ENCODE data around the gene PLCB4.
A peak's percentile ranks its signal among the peaks of the same experiment; 100 is the strongest.

Gene PLCB4

DNA sequence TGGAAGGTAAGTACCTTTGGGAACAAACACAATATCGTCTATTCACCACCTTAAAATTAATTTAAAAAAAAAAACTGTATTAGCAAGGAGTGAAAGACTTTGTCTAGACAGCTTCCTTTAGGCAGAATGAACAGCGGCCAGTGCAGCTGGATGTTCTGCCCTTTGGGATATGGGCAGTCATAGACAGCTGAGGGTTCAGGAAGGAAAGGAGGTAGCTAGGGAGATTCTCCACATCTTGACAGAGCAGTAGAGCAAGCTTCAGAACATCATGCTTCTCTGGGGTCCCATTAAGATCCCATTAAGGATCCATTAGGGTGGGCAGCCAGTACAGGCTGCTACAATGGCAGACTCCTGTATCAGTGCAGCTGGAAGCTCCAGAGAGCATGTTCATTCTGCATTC lies 46.5 kb upstream of the PLCB4 start:
- no peak for DNase-seq
- Histone ChIP-seq H2BK5ac (ENCODE audit: low read depth, low read length, poor library complexity, severe bottlenecking) (no peak overlapping the region), H3K23ac (ENCODE audit: low read length in 2 of 2) (no peak overlapping the region), H2BK120ac (ENCODE audit: low read depth, low read length) (no peak overlapping the region), H3K9me3 (ENCODE audit: control insufficient read depth, low read length) (no peaks in the 10 kb centered on the region), H3K4me3 (ENCODE audit: insufficient read depth in 1 of 2, low read depth in 1 of 2, low read length in 2 of 2) (no peak overlapping the region), H3K27ac (ENCODE audit: low read length, poor library complexity, severe bottlenecking) (no peak overlapping the region), H3K27me3 (ENCODE audit: control insufficient read depth in 1 of 2, insufficient read depth in 1 of 2, low read length in 2 of 2) (no peaks in the 10 kb centered on the region), H4K8ac (ENCODE audit: low read length) (no peak overlapping the region), H2BK15ac (ENCODE audit: low read depth, poor library complexity, severe bottlenecking) (no peak overlapping the region), H4K91ac (ENCODE audit: low read length) (no peak overlapping the region), H3K9ac (ENCODE audit: low read length) (no peak overlapping the region), H3K18ac (ENCODE audit: low read depth in 1 of 2, low read length in 2 of 2) (no peak overlapping the region), H2AFZ (ENCODE audit: low read depth, low read length) (no peak overlapping the region), H3K4me2 (ENCODE audit: low read length, poor library complexity, severe bottlenecking) (no peak overlapping the region), H3K14ac (ENCODE audit: low read length in 2 of 2) (no peak overlapping the region), H3K79me1 (replicated peaks; ENCODE audit: low read length, poor library complexity, severe bottlenecking) (no peaks in the 10 kb centered on the region), H3K4ac (ENCODE audit: low read depth in 1 of 2, low read length in 2 of 2) (no peak overlapping the region), H3K4me1 (ENCODE audit: control insufficient read depth, insufficient read depth, low read depth, low read length) (peaks cover 2% of the 10 kb centered on the region), H3K36me3 (ENCODE audit: control insufficient read depth in 1 of 2, insufficient read depth in 2 of 2, low read depth in 1 of 2, low read length in 2 of 2) (no peaks in the 10 kb centered on the region), H2BK12ac (ENCODE audit: low read length in 2 of 2) (no peak overlapping the region), H2AK5ac (ENCODE audit: low read length, severe bottlenecking) (no peak overlapping the region)
- 86% methylated on average over 1 of the region's 2 CpGs for WGBS

DNA sequence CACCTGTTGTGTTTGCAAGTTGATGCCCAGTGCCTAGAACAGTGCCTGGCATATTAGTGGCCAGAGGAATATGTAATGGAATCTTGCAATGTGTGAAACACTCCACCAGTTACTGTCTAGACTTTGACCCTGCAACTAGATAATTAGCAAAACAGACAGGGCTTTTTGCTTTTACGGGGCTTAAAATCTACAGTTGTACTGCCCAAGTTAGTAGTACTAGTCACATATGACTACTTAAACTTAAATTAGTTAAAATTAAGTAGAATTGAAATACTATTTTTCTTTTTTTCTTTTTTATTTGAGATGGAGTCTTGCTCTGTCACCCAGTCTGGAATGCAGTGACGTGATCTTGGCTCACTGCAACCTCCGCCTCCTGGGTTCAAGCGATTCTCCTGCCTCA lies 44.3 kb upstream of the PLCB4 start:
- Histone ChIP-seq H3K4me1 (ENCODE audit: control insufficient read depth, insufficient read depth, low read depth, low read length) (peaks cover 5% of the 10 kb centered on the region), H2BK120ac (ENCODE audit: low read depth, low read length) (no peak overlapping the region)

DNA sequence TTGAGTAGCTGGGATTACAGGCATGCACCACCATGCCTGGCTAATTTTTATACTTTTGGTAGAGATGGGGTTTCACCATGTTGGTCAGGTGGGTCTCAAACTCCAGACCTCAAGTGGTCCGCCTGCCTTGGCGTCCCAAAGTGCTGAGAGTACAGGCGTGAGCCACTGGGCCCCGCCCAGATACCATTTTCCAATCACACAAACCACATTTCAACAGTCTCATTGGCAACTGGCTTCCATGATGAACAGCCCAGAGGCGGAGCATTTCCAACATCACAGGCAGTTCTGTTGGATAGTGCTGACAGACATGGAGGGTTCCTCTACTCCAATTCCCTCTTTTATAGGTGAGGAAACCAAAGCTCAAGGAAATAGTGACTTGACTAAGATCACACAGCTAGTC lies 43.9 kb upstream of the PLCB4 start:
- no peak overlapping the region for H2BK120ac ChIP-seq (ENCODE audit: low read depth, low read length)
- no peak overlapping the region for H3K4ac ChIP-seq (ENCODE audit: low read depth in 1 of 2, low read length in 2 of 2)
- H3K4me3 ChIP-seq (ENCODE audit: insufficient read depth in 1 of 2, low read depth in 1 of 2, low read length in 2 of 2), result no peak overlapping the region
- H3K9ac ChIP-seq (ENCODE audit: low read length), result no peak overlapping the region
- WGBS, result 97% methylated on average over 4 of the region's 5 CpGs
- no peaks in the 10 kb centered on the region for H3K36me3 ChIP-seq (ENCODE audit: control insufficient read depth in 1 of 2, insufficient read depth in 2 of 2, low read depth in 1 of 2, low read length in 2 of 2)
- H3K18ac ChIP-seq (ENCODE audit: low read depth in 1 of 2, low read length in 2 of 2), result no peak overlapping the region
- peak overlapping the region; percentile 7 for H2AK5ac ChIP-seq (ENCODE audit: low read length, severe bottlenecking)
- no peak overlapping the region for H4K8ac ChIP-seq (ENCODE audit: low read length)
- H3K4me1 ChIP-seq (ENCODE audit: control insufficient read depth, insufficient read depth, low read depth, low read length), result peaks cover 5% of the 10 kb centered on the region
- H2AFZ ChIP-seq (ENCODE audit: low read depth, low read length), result no peak overlapping the region
- DNase-seq, result no peak
- H3K79me1 ChIP-seq (replicated peaks; ENCODE audit: low read length, poor library complexity, severe bottlenecking), result no peaks in the 10 kb centered on the region
- H3K27me3 ChIP-seq (ENCODE audit: control insufficient read depth in 1 of 2, insufficient read depth in 1 of 2, low read length in 2 of 2), result no peaks in the 10 kb centered on the region
- no peak overlapping the region for H4K91ac ChIP-seq (ENCODE audit: low read length)
- H3K27ac ChIP-seq (ENCODE audit: low read length, poor library complexity, severe bottlenecking), result no peak overlapping the region
- no peak overlapping the region for H3K23ac ChIP-seq (ENCODE audit: low read length in 2 of 2)
- H3K9me3 ChIP-seq (ENCODE audit: control insufficient read depth, low read length), result no peaks in the 10 kb centered on the region
- no peak overlapping the region for H2BK5ac ChIP-seq (ENCODE audit: low read depth, low read length, poor library complexity, severe bottlenecking)
- H3K4me2 ChIP-seq (ENCODE audit: low read length, poor library complexity, severe bottlenecking), result no peak overlapping the region
- H2BK15ac ChIP-seq (ENCODE audit: low read depth, poor library complexity, severe bottlenecking), result no peak overlapping the region
- no peak overlapping the region for H2BK12ac ChIP-seq (ENCODE audit: low read length in 2 of 2)
- H3K14ac ChIP-seq (ENCODE audit: low read length in 2 of 2), result no peak overlapping the region

More for the DNA sequence above, 44.3 kb upstream of the PLCB4 start:
- H3K14ac ChIP-seq (ENCODE audit: low read length in 2 of 2), result no peak overlapping the region
- no peaks in the 10 kb centered on the region for H3K36me3 ChIP-seq (ENCODE audit: control insufficient read depth in 1 of 2, insufficient read depth in 2 of 2, low read depth in 1 of 2, low read length in 2 of 2)
- no peaks in the 10 kb centered on the region for H3K9me3 ChIP-seq (ENCODE audit: control insufficient read depth, low read length)
- no peak overlapping the region for H3K18ac ChIP-seq (ENCODE audit: low read depth in 1 of 2, low read length in 2 of 2)
- DNase-seq, result no peak
- no peak overlapping the region for H2BK5ac ChIP-seq (ENCODE audit: low read depth, low read length, poor library complexity, severe bottlenecking)
- H2AFZ ChIP-seq (ENCODE audit: low read depth, low read length), result no peak overlapping the region
- no peak overlapping the region for H2AK5ac ChIP-seq (ENCODE audit: low read length, severe bottlenecking)
- no peak overlapping the region for H3K4me2 ChIP-seq (ENCODE audit: low read length, poor library complexity, severe bottlenecking)
- no peak overlapping the region for H4K91ac ChIP-seq (ENCODE audit: low read length)
- H3K23ac ChIP-seq (ENCODE audit: low read length in 2 of 2), result no peak overlapping the region
- H3K9ac ChIP-seq (ENCODE audit: low read length), result no peak overlapping the region
- no peak overlapping the region for H4K8ac ChIP-seq (ENCODE audit: low read length)
- H2BK12ac ChIP-seq (ENCODE audit: low read length in 2 of 2), result no peak overlapping the region
- no peak overlapping the region for H3K4ac ChIP-seq (ENCODE audit: low read depth in 1 of 2, low read length in 2 of 2)
- H3K4me3 ChIP-seq (ENCODE audit: insufficient read depth in 1 of 2, low read depth in 1 of 2, low read length in 2 of 2), result no peak overlapping the region
- H3K79me1 ChIP-seq (replicated peaks; ENCODE audit: low read length, poor library complexity, severe bottlenecking), result no peaks in the 10 kb centered on the region
- no peak overlapping the region for H2BK15ac ChIP-seq (ENCODE audit: low read depth, poor library complexity, severe bottlenecking)
- WGBS, result 94% methylated on average over 3 of the region's 4 CpGs
- H3K27ac ChIP-seq (ENCODE audit: low read length, poor library complexity, severe bottlenecking), result no peak overlapping the region
- no peaks in the 10 kb centered on the region for H3K27me3 ChIP-seq (ENCODE audit: control insufficient read depth in 1 of 2, insufficient read depth in 1 of 2, low read length in 2 of 2)

DNA sequence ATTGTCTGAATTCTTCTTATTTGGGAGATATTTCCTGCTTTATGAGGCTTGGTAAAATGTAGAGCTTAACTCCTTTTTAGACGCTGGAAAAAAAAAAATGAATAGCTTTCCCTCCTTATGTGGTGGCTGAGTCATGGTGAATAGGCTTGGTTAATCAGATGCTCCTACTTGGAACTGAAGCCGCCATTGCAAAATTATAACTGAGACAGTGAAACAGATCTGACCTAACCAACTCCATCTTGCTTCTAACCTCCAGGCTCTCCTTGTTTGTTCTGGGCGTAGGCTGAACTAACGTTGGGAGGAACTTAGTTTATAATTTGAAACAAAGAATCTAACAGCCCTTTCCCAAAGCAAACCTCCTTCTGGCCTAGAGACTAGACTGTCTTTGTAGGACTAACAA lies 43.2 kb upstream of the PLCB4 start:
- Histone ChIP-seq H3K9me3 (ENCODE audit: control insufficient read depth, low read length) (no peaks in the 10 kb centered on the region), H2BK15ac (ENCODE audit: low read depth, poor library complexity, severe bottlenecking) (no peak overlapping the region), H4K91ac (ENCODE audit: low read length) (no peak overlapping the region), H3K4ac (ENCODE audit: low read depth in 1 of 2, low read length in 2 of 2) (no peak overlapping the region), H3K27me3 (ENCODE audit: control insufficient read depth in 1 of 2, insufficient read depth in 1 of 2, low read length in 2 of 2) (no peaks in the 10 kb centered on the region), H2AFZ (ENCODE audit: low read depth, low read length) (no peak overlapping the region), H3K23ac (ENCODE audit: low read length in 2 of 2) (no peak overlapping the region), H2BK120ac (ENCODE audit: low read depth, low read length) (no peak overlapping the region), H3K18ac (ENCODE audit: low read depth in 1 of 2, low read length in 2 of 2) (no peak overlapping the region), H3K4me3 (ENCODE audit: insufficient read depth in 1 of 2, low read depth in 1 of 2, low read length in 2 of 2) (no peak overlapping the region), H3K79me1 (replicated peaks; ENCODE audit: low read length, poor library complexity, severe bottlenecking) (no peaks in the 10 kb centered on the region), H2BK5ac (ENCODE audit: low read depth, low read length, poor library complexity, severe bottlenecking) (no peak overlapping the region), H3K36me3 (ENCODE audit: control insufficient read depth in 1 of 2, insufficient read depth in 2 of 2, low read depth in 1 of 2, low read length in 2 of 2) (no peaks in the 10 kb centered on the region), H3K4me1 (ENCODE audit: control insufficient read depth, insufficient read depth, low read depth, low read length) (peaks cover 5% of the 10 kb centered on the region), H4K8ac (ENCODE audit: low read length) (no peak overlapping the region), H2AK5ac (ENCODE audit: low read length, severe bottlenecking) (no peak overlapping the region), H2BK12ac (ENCODE audit: low read length in 2 of 2) (no peak overlapping the region), H3K4me2 (ENCODE audit: low read length, poor library complexity, severe bottlenecking) (no peak overlapping the region), H3K27ac (ENCODE audit: low read length, poor library complexity, severe bottlenecking) (peak overlapping the region; percentile 55), H3K14ac (ENCODE audit: low read length in 2 of 2) (no peak overlapping the region), H3K9ac (ENCODE audit: low read length) (no peak overlapping the region)
- peak; percentile 59 for DNase-seq
- 38% methylated on average over 2 of the region's 4 CpGs for WGBS
